ENCODE results near the gene PKP4. TPM values are rescaled to one million over a fixed set of nuclear protein-coding genes. Genes with fewer than 3 reads are reported as not detected.

Gene PKP4
- polyA plus RNA-seq, 5 donors: 81.1 to 135 (median 110) TPM

Other genes starting within 250 kb of the PKP4 start
- gene CCDC148, start 199 bp upstream of the PKP4 start, polyA plus RNA-seq (ENCODE audit: insufficient read depth in 1 of 5, insufficient read length in 5 of 5, low replicate concordance in 1 of 5): 1 to 10 TPM; 2.7 to 5.4 (median 5.2) TPM

Data from right lung (tissue), 5 donors.